Adrenal gland (tissue), 12 donors: ENCODE measurements around the gene SINHCAF. TPM values are rescaled to one million over a fixed set of nuclear protein-coding genes. Genes with fewer than 3 reads are reported as not detected.

ENCODE experiments used
- DNase-seq, 7 donors: peaks; one replicate each; pipeline ENCODE4 v3.0.0-alpha.2; 2019 to 2020
- H3K27ac ChIP-seq, 5 donors: fragments of 200-600 bp; sonication (generic) in 4 of 5; 1 replicate in 3 of 5; 2 replicates in 2 of 5; pipeline versions ENCODE4 v1.5.1 to v1.8.0; 2016 to 2020; ENCODE audit warnings: mild to moderate bottlenecking in 1 of 5
- H3K27me3 ChIP-seq: fragments of 200-600 bp; 2 replicates; pipeline ENCODE4 v1.8.0; 2021
- H3K36me3 ChIP-seq, 2 donors: fragments of 200-600 bp; replicated peaks in 1 of 2; 1 replicate in 1 of 2; 2 replicates in 1 of 2; pipeline versions ENCODE4 v1.5.1 to v1.8.0; 2018 to 2022
- H3K4me1 ChIP-seq, 2 donors: fragments of 200-600 bp; replicated peaks in 1 of 2; 1 replicate in 1 of 2; 2 replicates in 1 of 2; pipeline versions ENCODE4 v1.5.1 to v1.8.0; 2018 to 2021
- H3K4me3 ChIP-seq, 4 donors: fragments of 200-600 bp; sonication (generic) in 3 of 4; one replicate each; pipeline ENCODE4 v1.5.1; 2016 to 2018
- H3K9me3 ChIP-seq, 3 donors: fragments of 200-600 bp; sonication (generic) in 1 of 3; replicated peaks in 1 of 3; 1 replicate in 2 of 3; 2 replicates in 1 of 3; pipeline versions ENCODE4 v1.5.1 to v1.8.0; 2016 to 2021
- POLR2A ChIP-seq, 2 donors: fragments of 450-650 bp; IDR thresholded peaks; one replicate each; pipeline ENCODE4 v1.6.1; 2017; ENCODE audit warnings: antibody characterized with exemption in 2 of 2, mild to moderate bottlenecking in 2 of 2, moderate library complexity in 1 of 2
- WGBS, 4 donors: extraction: QIAGEN DNeasy Blood & Tissue Kit in 2 of 4; methylation state at CpG; one replicate each; pipeline versions ENCODE4 v1.1.5 to v1.1.7; 2013 to 2017; 5-methylcytosine and 5-hydroxymethylcytosine counted together
- intact Hi-C, 2 donors: fragments of 100-400 bp; cut with DNase I; formaldehyde crosslinking; loops; one replicate each; pipeline versions ENCODE4 v1.14.1 to v1.15.0; 2022 to 2023
- polyA plus RNA-seq, 3 donors: library from polyadenylated mRNA; stranded (reverse); fragments of 200-250 nt in 2 of 3; fragments of 350-450 nt in 1 of 3; fragmentation: Illumina TruSeq in 1 of 3; extraction: RNeasy Lipid Tissue Mini Kit (QIAGEN cat#74804) in 1 of 3; gene quantifications; one replicate each; pipeline ENCODE4 v1.2.3, GENCODE V29; 2013 to 2014
- total RNA-seq, 9 donors: library from RNA; depleted of rRNA in 4 of 9; stranded (reverse); fragments of >200 nt in 4 of 9; fragments of 120-200 nt in 1 of 9; fragmentation: NEBNext Ultra II Directional in 1 of 9; extraction: Animal tissue kit (Norgen Biotek cat#: 25700) in 1 of 9; gene quantifications; one replicate each; pipeline versions ENCODE4 v1.1.0 to v1.2.4, GENCODE V29; 2013 to 2023
- TF ChIP-seq, protein P1 (sequence below), 6 experiments: fragments of 450-650 bp in 4 of 6; fragments of 200-600 bp in 2 of 6; sonication (generic) in 1 of 6; IDR thresholded peaks; 1 replicate in 5 of 6; 2 replicates in 1 of 6; pipeline versions ENCODE4 v1.5.1 to v1.8.0; 2016 to 2021; ENCODE audit warnings: antibody characterized with exemption in 6 of 6, mild to moderate bottlenecking in 2 of 6, moderate library complexity in 1 of 6
- donor health status: healthy with polysubstance abuse.
- donor health status: Bipolar disorder and iron deficiency.
- donor health status: DM: yes; HTN: yes; CAD: no.
- donor health status: DM: no; HTN: no; CAD: no.
- donor health status: DM: no; HTN: no; CAD: no.
- donor health status: DM: yes; HTN: yes; CAD: no.

SINHCAF gene
- total and polyA plus RNA-seq, 12 donors = 12.5 to 69.4 (median 27.1) TPM

- H3K9me3 ChIP-seq = no peaks in the 10 kb centered on the region
- no peak overlapping the region for H3K4me3 ChIP-seq
- H3K4me1 ChIP-seq = no peaks in the 10 kb centered on the region
- no peak for TF ChIP-seq POLR2A (IDR thresholded peaks at IDR 0.05)
- TF ChIP-seq, protein P1, sequence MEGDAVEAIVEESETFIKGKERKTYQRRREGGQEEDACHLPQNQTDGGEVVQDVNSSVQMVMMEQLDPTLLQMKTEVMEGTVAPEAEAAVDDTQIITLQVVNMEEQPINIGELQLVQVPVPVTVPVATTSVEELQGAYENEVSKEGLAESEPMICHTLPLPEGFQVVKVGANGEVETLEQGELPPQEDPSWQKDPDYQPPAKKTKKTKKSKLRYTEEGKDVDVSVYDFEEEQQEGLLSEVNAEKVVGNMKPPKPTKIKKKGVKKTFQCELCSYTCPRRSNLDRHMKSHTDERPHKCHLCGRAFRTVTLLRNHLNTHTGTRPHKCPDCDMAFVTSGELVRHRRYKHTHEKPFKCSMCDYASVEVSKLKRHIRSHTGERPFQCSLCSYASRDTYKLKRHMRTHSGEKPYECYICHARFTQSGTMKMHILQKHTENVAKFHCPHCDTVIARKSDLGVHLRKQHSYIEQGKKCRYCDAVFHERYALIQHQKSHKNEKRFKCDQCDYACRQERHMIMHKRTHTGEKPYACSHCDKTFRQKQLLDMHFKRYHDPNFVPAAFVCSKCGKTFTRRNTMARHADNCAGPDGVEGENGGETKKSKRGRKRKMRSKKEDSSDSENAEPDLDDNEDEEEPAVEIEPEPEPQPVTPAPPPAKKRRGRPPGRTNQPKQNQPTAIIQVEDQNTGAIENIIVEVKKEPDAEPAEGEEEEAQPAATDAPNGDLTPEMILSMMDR (IDR thresholded peaks at IDR 0.05) = no peak
- no peak for DNase-seq
- intact Hi-C loops = no loop called here
- no peaks in the 10 kb centered on the region for H3K27me3 ChIP-seq
- H3K36me3 ChIP-seq = peaks cover 0 to 30% of the 10 kb centered on the region in 2 donors
- WGBS, 4 donors = 76 to 85% (median 79%) methylated on average over 3 of the region's 3 CpGs
- no peak overlapping the region for H3K27ac ChIP-seq
Measured at GRCh38 chr12:31298922-31299321, 27.0 kb downstream of the SINHCAF start.

DNA sequence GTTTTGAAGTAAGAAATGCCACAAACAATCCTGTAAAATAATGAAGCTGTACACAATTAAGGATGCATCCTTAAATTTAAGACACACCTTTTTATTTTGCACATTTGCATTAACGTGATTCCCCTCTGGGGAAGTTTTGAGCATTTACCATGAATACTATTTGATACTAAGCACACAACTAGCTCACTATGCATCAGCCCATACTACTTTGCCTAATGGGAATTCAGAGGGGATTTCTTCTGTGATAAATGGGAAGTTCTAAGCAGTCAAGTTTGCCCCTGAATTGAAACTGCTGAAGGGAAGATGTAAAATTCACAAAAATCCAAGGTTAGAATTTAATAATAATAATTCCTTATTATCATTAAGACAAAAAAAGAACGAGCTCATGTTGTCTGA lies 27.4 kb downstream of the SINHCAF start:
- Histone ChIP-seq H3K27ac (no peak overlapping the region), H3K27me3 (no peaks in the 10 kb centered on the region), H3K4me1 (no peaks in the 10 kb centered on the region), H3K9me3 (no peaks in the 10 kb centered on the region), H3K4me3 (no peak overlapping the region), H3K36me3 (peaks cover 0 to 34% of the 10 kb centered on the region in 2 donors)
- DNase-seq = no peak
- 79 to 99% (median 92%) methylated on average over 2 of the region's 2 CpGs for whole genome bisulfite sequencing, 4 donors
- intact Hi-C loops = no loop called here
- TF ChIP-seq, protein P1 (IDR thresholded peaks at IDR 0.05) = no peak
- no peak for TF ChIP-seq POLR2A (IDR thresholded peaks at IDR 0.05)

DNA sequence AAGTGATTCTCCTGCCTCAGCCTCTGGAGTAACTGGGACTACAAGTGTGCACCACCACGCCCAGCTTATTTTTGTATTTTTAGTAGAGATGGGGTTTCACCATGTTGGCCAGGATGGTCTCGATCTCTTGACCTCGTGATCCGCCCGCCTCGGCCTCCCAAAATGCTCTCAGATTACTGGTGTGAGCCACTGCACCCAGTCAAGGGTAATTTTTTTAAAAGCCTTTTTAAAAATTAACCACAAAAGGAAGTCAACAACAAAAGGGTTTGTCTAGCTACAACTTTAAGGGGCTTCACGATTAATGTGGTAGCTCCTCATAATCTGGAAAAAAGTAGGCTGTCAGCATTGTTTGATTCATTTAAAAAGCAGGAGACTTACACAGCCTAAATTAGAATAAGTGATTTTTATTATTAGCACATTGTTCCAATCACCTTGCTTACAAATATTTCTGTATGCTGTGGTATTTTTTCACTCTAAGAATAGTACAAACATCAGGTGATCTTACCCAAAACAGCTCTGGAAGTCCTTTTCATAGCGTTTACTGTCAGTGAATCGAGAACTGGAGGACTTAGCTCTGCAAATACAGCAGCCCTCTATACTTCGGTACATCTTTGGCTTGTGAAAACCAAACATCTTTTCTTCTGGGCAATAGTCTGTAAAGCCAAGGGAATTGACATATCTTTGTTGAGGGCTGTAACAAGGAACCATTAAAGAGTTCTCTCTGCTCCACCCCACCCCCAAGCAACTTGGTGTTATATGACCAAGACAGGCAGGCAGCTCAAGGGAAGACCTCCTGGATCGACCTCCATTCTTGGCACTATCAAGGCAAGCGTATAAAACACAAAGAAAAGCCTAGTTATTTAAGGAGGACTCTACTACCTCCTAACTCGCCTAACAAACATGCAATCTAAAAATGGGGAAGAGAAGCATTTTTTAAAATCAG lies 28.1 kb downstream of the SINHCAF start:
- H3K4me3 ChIP-seq = no peak overlapping the region
- no peaks in the 10 kb centered on the region for H3K27me3 ChIP-seq
- no peaks in the 10 kb centered on the region for H3K9me3 ChIP-seq
- no peak for DNase-seq
- TF ChIP-seq POLR2A (IDR thresholded peaks at IDR 0.05) = no peak
- TF ChIP-seq, protein P1 (IDR thresholded peaks at IDR 0.05) = no peak
- peaks cover 0 to 39% of the 10 kb centered on the region in 2 donors for H3K36me3 ChIP-seq
- no peak overlapping the region for H3K27ac ChIP-seq
- no peaks in the 10 kb centered on the region for H3K4me1 ChIP-seq
- WGBS, 4 donors = 87 to 94% (median 91%) methylated on average over 13 of the region's 13 CpGs
- intact Hi-C loops = no loop called here

- H3K4me3 ChIP-seq = no peak overlapping the region
- no peaks in the 10 kb centered on the region for H3K9me3 ChIP-seq
- intact Hi-C loops = no loop called here
- H3K27me3 ChIP-seq = no peaks in the 10 kb centered on the region
- WGBS, 4 donors = 87 to 93% (median 92%) methylated on average over 2 of the region's 2 CpGs
- H3K27ac ChIP-seq = no peak overlapping the region
- H3K4me1 ChIP-seq = no peaks in the 10 kb centered on the region
- peaks cover 0 to 50% of the 10 kb centered on the region in 2 donors for H3K36me3 ChIP-seq
- TF ChIP-seq, protein P1 (IDR thresholded peaks at IDR 0.05) = no peak
- no peak for TF ChIP-seq POLR2A (IDR thresholded peaks at IDR 0.05)
- no peak for DNase-seq
Measured at GRCh38 chr12:31289441-31289840, 36.5 kb downstream of the SINHCAF start.
